GM13977 (cell line): ENCODE results near the gene SLC9A5.

Source experiments
- DNase-seq: peaks from one replicate; pipeline ENCODE4 v3.0.0; 2012; ENCODE audit warnings: low spot score
- in situ Hi-C: fragments of 300-500 bp; cut with MboI; formaldehyde crosslinking; loops from one replicate; pipeline ENCODE4 v1.12.0; 2022; ENCODE audit warnings: low sequenced_read_pairs, low pct_unique_long_range_greater_than_20kb, mixed read lengths, inconsistent platforms; ENCODE audit not compliant: unreplicated experiment
- TF ChIP-seq, protein P1 (sequence below): IDR thresholded peaks from 2 replicates; pipeline ENCODE4 v1.5.1; 2012; ENCODE audit warnings: mild to moderate bottlenecking, control low read depth; ENCODE audit not compliant: insufficient read depth; ENCODE audit errors: extremely low read depth, missing control alignments

Gene SLC9A5, protein sequence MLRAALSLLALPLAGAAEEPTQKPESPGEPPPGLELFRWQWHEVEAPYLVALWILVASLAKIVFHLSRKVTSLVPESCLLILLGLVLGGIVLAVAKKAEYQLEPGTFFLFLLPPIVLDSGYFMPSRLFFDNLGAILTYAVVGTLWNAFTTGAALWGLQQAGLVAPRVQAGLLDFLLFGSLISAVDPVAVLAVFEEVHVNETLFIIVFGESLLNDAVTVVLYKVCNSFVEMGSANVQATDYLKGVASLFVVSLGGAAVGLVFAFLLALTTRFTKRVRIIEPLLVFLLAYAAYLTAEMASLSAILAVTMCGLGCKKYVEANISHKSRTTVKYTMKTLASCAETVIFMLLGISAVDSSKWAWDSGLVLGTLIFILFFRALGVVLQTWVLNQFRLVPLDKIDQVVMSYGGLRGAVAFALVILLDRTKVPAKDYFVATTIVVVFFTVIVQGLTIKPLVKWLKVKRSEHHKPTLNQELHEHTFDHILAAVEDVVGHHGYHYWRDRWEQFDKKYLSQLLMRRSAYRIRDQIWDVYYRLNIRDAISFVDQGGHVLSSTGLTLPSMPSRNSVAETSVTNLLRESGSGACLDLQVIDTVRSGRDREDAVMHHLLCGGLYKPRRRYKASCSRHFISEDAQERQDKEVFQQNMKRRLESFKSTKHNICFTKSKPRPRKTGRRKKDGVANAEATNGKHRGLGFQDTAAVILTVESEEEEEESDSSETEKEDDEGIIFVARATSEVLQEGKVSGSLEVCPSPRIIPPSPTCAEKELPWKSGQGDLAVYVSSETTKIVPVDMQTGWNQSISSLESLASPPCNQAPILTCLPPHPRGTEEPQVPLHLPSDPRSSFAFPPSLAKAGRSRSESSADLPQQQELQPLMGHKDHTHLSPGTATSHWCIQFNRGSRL

DNA sequence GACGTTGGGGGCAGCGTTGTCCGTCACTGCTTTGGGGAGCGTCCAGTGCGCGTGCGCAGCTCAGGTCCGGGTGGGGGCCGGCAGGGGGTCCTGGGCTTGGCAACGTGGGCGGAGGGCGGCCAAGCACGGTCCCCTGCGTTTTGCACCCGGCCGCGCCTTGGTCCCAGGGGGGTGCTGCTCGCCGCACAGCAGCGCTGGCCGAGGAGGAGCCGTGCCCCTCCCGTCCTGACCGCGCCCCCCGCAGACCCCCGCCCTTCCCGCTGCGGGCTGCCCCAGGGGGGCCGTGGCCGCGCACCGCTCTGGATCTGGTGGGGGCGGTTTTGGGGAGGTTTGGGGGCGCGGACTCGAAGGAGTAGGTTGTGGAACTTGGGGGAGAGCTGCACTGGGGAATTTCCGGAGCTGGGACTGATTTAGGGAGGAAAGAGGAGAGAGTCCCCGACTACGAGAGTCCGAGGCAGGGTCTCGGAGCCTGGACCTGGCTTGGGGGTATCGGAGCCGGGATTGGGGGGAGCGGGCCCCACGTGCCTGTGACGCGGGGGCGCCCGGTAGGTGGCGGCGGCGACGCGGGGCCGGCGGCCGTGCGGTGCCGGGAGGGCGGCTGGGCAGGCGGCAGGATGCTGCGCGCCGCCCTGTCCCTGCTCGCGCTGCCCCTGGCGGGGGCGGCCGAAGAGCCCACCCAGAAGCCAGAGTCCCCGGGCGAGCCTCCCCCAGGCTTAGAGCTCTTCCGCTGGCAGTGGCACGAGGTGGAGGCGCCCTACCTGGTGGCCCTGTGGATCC is at the start of gene SLC9A5:
Gene SLC9A5 (plus strand): TSS at position 579 of the 777 bp plus-strand sequence. CDS start 36 bp downstream, at position 615.
- peak; percentile 72 for DNase-seq
- in situ Hi-C loops, result no loop called here
- TF ChIP-seq, protein P1, sequence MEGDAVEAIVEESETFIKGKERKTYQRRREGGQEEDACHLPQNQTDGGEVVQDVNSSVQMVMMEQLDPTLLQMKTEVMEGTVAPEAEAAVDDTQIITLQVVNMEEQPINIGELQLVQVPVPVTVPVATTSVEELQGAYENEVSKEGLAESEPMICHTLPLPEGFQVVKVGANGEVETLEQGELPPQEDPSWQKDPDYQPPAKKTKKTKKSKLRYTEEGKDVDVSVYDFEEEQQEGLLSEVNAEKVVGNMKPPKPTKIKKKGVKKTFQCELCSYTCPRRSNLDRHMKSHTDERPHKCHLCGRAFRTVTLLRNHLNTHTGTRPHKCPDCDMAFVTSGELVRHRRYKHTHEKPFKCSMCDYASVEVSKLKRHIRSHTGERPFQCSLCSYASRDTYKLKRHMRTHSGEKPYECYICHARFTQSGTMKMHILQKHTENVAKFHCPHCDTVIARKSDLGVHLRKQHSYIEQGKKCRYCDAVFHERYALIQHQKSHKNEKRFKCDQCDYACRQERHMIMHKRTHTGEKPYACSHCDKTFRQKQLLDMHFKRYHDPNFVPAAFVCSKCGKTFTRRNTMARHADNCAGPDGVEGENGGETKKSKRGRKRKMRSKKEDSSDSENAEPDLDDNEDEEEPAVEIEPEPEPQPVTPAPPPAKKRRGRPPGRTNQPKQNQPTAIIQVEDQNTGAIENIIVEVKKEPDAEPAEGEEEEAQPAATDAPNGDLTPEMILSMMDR, result peak; percentile 23

DNA sequence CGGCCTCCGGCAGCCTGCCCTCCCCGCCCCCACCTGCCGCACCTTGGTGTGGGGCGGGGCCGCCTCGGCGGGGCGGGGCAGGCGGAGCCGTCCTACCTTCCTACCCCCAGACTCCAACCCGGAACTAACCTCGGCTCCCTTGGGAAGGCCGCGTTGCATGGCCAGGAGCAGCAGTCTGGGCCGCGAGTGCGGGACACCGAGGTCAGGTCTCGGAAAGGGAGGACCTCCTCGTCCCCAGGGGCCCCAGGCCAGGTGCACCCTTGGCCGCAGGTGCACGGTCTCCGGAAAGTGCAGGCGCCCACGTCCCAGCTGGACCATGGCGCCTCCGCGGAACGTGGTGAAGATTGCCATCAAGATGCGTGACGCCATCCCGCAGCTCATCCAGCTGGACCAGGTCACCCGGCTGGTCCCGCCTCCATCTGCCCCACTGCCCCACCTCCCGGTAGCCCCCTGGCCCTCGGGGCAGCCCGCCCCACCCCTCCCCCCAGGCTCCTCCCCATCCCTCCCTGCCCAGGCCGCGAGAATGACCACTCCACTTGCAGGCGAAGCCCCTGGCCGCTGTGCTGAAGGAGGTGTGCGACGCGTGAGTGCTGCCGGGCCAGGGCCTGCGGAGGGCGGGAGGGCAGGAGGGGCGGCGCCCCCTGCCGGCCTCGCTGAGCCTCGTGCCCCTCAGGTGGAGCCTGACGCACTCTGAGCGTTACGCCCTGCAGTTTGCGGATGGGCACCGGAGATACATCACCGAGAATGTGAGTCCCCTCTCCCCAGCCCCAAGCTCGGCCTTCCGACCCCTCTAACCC is 49.6 kb upstream of the SLC9A5 start, which contains the start of gene ELMO3:
Gene ELMO3 (plus strand): TSS at position 121 of the 797 bp plus-strand sequence. CDS start 196 bp downstream, at position 317.
- in situ Hi-C loops, result no loop called here
- no peak for DNase-seq
- TF ChIP-seq, protein P1, result no peak

DNA sequence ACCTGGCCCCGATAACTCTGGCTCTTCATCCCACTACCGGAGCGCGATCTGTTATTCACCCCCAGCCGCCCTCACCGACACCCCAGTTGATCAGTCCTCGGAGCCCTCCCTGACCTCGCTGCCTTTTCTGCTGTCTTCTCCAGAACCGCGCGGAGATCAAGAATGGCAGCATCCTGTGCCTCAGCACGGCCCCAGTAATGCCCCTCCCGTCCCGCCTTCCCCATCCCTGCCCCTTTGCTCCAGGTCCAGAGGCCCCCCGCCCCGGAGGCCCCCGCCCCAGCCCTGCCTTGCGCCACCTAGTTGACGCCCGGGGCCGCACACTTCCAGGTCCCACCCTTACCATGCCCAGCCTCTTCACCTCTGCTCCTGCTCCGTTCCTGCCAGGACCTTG is 49.0 kb upstream of the SLC9A5 start:
- no peak for DNase-seq
- TF ChIP-seq, protein P1, result peak; percentile 5
- in situ Hi-C loops, result no loop called here

DNA sequence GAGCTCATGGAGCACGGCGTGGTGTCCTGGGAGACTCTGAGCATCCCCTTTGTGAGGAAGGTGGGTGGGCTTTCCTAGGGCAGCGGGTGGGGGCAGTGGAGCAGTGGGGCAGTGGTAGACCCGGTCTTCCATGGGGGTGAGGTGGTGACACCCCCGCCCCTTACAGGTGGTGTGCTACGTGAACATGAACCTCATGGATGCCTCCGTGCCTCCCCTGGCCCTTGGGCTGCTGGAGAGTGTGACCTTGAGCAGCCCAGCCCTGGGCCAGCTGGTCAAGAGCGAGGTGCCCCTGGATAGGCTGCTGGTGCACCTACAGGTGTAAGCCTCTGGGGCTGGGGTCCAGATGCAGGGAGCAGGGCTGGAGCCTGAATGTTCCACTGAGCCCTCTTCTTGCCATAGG is 48.3 kb upstream of the SLC9A5 start:
- in situ Hi-C loops, result no loop called here
- no peak for DNase-seq
- TF ChIP-seq, protein P1, result no peak

DNA sequence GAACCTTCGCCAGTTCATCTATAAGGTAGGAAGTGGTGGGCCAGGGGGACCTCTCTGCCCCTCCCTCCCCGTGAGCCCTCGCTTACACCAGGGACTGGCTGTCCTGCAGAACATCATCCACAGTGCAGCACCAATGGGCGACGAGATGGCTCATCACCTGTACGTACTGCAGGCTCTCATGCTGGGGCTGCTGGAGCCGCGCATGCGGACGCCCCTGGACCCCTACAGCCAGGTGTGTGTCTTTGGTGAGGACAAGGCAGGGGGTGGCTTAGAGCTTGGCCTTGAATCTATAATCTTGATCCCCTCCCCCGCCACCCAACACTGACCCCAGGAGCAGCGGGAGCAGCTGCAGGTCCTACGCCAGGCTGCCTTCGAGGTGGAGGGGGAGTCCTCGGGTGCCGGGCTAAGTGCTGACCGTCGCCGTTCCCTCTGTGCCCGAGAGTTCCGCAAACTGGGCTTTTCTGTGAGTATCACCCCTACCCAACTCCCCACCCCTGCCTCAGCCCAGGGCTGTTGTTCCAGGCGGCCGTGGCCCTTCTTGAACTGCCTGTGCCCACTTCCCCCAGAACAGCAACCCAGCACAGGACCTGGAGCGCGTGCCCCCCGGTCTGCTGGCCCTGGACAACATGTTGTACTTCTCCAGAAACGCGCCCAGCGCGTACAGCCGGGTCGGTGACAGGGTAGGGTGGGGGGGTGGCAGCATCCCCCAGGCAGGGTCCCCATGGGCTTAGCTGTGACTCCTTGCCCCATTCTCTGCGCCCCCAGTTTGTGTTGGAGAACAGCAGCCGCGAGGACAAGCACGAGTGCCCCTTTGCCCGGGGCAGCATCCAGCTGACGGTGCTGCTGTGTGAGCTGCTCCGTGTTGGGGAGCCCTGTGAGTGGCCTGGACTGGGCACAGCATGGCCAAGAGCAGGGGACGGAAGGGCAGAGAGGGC is 47.1 kb upstream of the SLC9A5 start:
- in situ Hi-C loops, result no loop called here

More for the DNA sequence above, 47.1 kb upstream of the SLC9A5 start:
- no peak for DNase-seq
- TF ChIP-seq, protein P1, result no peak
